HEK293T (cell line): Measurements from ENCODE around the gene MYO1B.

Source experiments
- FOXA1 ChIP-seq: fragments of 450-650 bp; IDR thresholded peaks from 2 replicates; pipeline ENCODE4 v1.6.1; 2016; ENCODE audit warnings: mild to moderate bottlenecking
- FOXM1 ChIP-seq: fragments of 450-650 bp; IDR thresholded peaks from 2 replicates; pipeline ENCODE4 v1.6.1; 2017; ENCODE audit warnings: mild to moderate bottlenecking, borderline replicate concordance

DNA sequence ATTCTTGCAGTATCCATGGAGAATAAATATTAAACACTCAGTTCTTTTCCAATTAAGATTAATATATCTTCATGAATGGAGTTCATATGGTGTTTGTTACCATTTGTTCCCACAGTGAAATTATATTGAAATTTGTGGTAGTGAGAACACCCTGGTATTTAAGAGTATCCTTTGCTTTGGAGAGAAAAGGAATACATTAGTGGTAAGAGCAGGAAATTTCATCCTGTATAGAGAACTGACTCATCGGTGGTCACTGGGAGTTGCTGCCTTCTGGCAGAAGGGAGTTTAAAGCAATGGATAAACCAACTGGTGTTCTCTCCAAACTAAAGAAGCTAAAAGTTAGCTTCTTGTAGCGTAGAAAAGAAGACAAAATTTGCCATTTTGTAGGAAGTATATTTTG, 107.3 kb downstream of the MYO1B start:
- no peak for TF ChIP-seq FOXA1
- TF ChIP-seq FOXM1: no peak
